K562 (cell line): ENCODE measurements around the gene BLOC1S3. TPM values are rescaled to one million over a fixed set of nuclear protein-coding genes. Genes with fewer than 3 reads are reported as not detected.
A peak's percentile ranks its signal among the peaks of the same experiment; 100 is the strongest.

Experiments
- BCOR ChIP-seq: fragments of 450-650 bp; IDR thresholded peaks from 2 replicates; pipeline ENCODE4 v1.6.1; 2016
- CSDE1 ChIP-seq, 2 experiments: fragments of 450-650 bp; IDR thresholded peaks; 2 replicates each; pipeline ENCODE4 v1.6.1; 2016; ENCODE audit warnings: mild to moderate bottlenecking in 1 of 2
- ESRRA ChIP-seq: fragments of 450-650 bp; IDR thresholded peaks from 2 replicates; pipeline ENCODE4 v1.6.1; 2014; ENCODE audit warnings: low read depth, mild to moderate bottlenecking, moderate library complexity, borderline replicate concordance
- ETV5 ChIP-seq: sonication (generic); formaldehyde crosslinking; IDR thresholded peaks from 2 replicates; pipeline ENCODE4 v1.4.0; 2020; ENCODE audit warnings: low read depth, mild to moderate bottlenecking, missing genetic modification reagents
- GATAD2B ChIP-seq: fragments of 450-650 bp; IDR thresholded peaks from 2 replicates; pipeline ENCODE4 v1.6.1; 2017; ENCODE audit warnings: mild to moderate bottlenecking, borderline replicate concordance
- HMG20B ChIP-seq: fragments of 250-450 bp; sonication (Bioruptor Pico); IDR thresholded peaks from 2 replicates; pipeline ENCODE4 v1.5.0; 2021; ENCODE audit warnings: mild to moderate bottlenecking
- HNRNPL ChIP-seq: fragments of 200-400 bp; formaldehyde crosslinking; IDR thresholded peaks from 2 replicates; pipeline ENCODE4 v1.6.1; 2017; ENCODE audit warnings: low read depth, mild to moderate bottlenecking, low read length
- JUN ChIP-seq, 2 experiments: sonication (generic) in 1 of 2; formaldehyde crosslinking in 1 of 2; IDR thresholded peaks; 2 replicates each; pipeline versions ENCODE4 v1.6.1 to v1.8.0; 2012 to 2022; ENCODE audit warnings: borderline replicate concordance in 2 of 2, mild to moderate bottlenecking in 2 of 2, improper control_type of control experiment in 1 of 2, low read depth in 1 of 2, low read length in 1 of 2, missing genetic modification reagents in 1 of 2
- KDM5B ChIP-seq: fragments of 200-600 bp; sonication (generic); IDR thresholded peaks from 2 replicates; pipeline ENCODE4 v1.6.1; 2012; ENCODE audit warnings: low read depth, mild to moderate bottlenecking, moderate library complexity, low read length, control low read depth, inconsistent platforms; ENCODE audit not compliant: insufficient replicate concordance
- MBD2 ChIP-seq: sonication (generic); IDR thresholded peaks from 2 replicates; pipeline ENCODE4 v1.6.1; 2016; ENCODE audit warnings: low read depth, borderline replicate concordance
- MCM2 ChIP-seq: fragments of 450-650 bp; IDR thresholded peaks from 2 replicates; pipeline ENCODE4 v1.6.1; 2017; ENCODE audit warnings: low read depth, mild to moderate bottlenecking
- NR2C1 ChIP-seq, 2 experiments: fragments of 450-650 bp; IDR thresholded peaks; 2 replicates each; pipeline ENCODE4 v1.6.1; 2017; ENCODE audit warnings: mild to moderate bottlenecking in 2 of 2, antibody characterized with exemption in 1 of 2, inconsistent platforms in 1 of 2, missing compliant biosample characterization in 1 of 2, missing genetic modification characterization in 1 of 2
- PHF21A ChIP-seq: fragments of 450-650 bp; IDR thresholded peaks from 2 replicates; pipeline ENCODE4 v1.6.1; 2017; ENCODE audit warnings: low read depth, borderline replicate concordance
- ZNF165 ChIP-seq: fragments of 250-450 bp; sonication (Bioruptor Pico); IDR thresholded peaks from 2 replicates; pipeline ENCODE4 v1.4.0; 2020; ENCODE audit warnings: borderline replicate concordance
- ZNF174 ChIP-seq: fragments of 250-450 bp; sonication (Bioruptor Pico); IDR thresholded peaks from 2 replicates; pipeline ENCODE4 v1.4.0; 2020; ENCODE audit warnings: mild to moderate bottlenecking
- ZNF584 ChIP-seq: fragments of 200-800 bp; sonication (Bioruptor generic); IDR thresholded peaks from 2 replicates; pipeline ENCODE4 v1.6.1; 2016; ENCODE audit warnings: low read depth, mild to moderate bottlenecking, missing genetic modification characterization, missing compliant biosample characterization
- ZNF764 ChIP-seq: fragments of 250-450 bp; sonication (Bioruptor Pico); IDR thresholded peaks from 2 replicates; pipeline ENCODE4 v1.4.0; 2020; ENCODE audit warnings: low read depth, mild to moderate bottlenecking, moderate library complexity
- polyA plus RNA-seq, 8 experiments: library from polyadenylated mRNA; depleted of rRNA in 4 of 8; stranded (reverse) in 5 of 8; unstranded in 3 of 8; fragments of >200 nt; fragmentation: Nextera tagmentation in 2 of 8; fragmentation: Illumina TruSeq in 1 of 8; extraction: Ambion mirVana in 2 of 8; extraction: Trizol in 1 of 8; gene quantifications; 2 replicates each; pipeline versions ENCODE4 v1.2.1 to v1.2.3, GENCODE V29; 2011 to 2014; ENCODE audit warnings: inconsistent platforms in 1 of 8, missing spikeins in 1 of 8
- total RNA-seq, 7 experiments: library from RNA; depleted of rRNA in 6 of 7; stranded (reverse); fragments of >200 nt in 6 of 7; fragmentation: Illumina TruSeq in 2 of 7; extraction: Trizol in 2 of 7; gene quantifications; 2 replicates each; pipeline versions ENCODE4 v1.2.1 to v1.2.3, GENCODE V29; 2011 to 2021; ENCODE audit warnings: low replicate concordance in 1 of 7
- TF ChIP-seq, protein P1 (sequence below): fragments of 250-450 bp; sonication (Bioruptor Pico); IDR thresholded peaks from 2 replicates; pipeline ENCODE4 v1.8.0; 2021; ENCODE audit warnings: borderline replicate concordance, mild to moderate bottlenecking, moderate library complexity; ENCODE audit not compliant: poor library complexity, severe bottlenecking
- TF ChIP-seq, protein P2 (sequence below): fragments of 450-650 bp; IDR thresholded peaks from 2 replicates; pipeline ENCODE4 v1.7.0; 2016; ENCODE audit warnings: borderline replicate concordance
- TF ChIP-seq, protein P3 (sequence below): sonication (generic); formaldehyde crosslinking; IDR thresholded peaks from 2 replicates; pipeline ENCODE4 v1.5.0; 2020; ENCODE audit warnings: missing genetic modification reagents
- TF ChIP-seq, protein P4 (sequence below): fragments of 250-450 bp; sonication (Bioruptor Pico); IDR thresholded peaks from 2 replicates; pipeline ENCODE4 v1.8.0; 2021; ENCODE audit warnings: mild to moderate bottlenecking, moderate library complexity

BLOC1S3 gene
- total and polyA plus RNA-seq, 9 of the 15 experiments (the other 6 are each of a cell fraction or from before 2014, with no cell fraction given): 3.9 to 20.2 (median 10.4) TPM

DNA sequence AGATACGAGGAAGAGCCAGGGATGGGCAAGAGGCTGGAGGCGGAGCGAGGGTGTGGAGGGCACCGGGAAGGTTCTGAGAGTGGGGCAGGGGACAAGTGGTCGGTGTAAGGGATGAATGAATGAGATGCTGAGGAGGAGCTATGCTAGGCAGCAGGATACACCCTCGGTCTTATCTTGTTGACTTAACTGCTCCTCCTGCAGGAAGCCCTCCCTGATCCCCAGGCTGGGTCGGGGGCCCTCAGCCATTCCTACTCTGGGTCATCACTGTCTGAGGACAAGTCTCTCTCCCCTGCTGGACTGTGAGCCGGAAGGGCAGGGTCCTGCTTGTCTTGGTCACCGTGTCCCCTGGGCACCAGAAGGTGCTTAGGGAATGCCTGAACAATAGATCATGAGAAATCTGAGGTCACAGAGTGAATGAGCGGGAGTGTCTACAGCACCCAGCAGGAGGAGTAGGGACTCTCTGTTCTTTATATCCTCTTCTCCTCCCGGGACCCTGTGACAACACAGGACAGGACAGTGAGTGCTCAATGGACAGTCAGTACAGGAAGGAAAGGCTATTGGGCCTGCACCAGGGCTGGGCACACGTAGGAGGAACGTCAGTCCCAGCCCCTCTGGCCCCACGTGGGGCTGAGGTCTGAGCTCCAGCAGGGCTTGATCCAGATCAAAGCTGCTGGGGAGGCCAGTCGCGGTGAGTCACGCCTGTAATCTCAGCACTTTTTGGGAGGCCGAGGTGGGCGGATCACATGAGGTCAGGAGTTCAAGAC lies 24.3 kb upstream of the BLOC1S3 start (continued):
- no peak for TF ChIP-seq GATAD2B
- TF ChIP-seq ZNF174 (CRISPR knock-in tag): no peak
- TF ChIP-seq KDM5B: no peak
- TF ChIP-seq HNRNPL: no peak
- TF ChIP-seq ETV5 (CRISPR knock-in tag): no peak
- no peak for TF ChIP-seq CSDE1 (IDR thresholded peaks at IDR 0.05)
- peak; percentile 86 for TF ChIP-seq JUN (IDR thresholded peaks at IDR 0.05; ENCODE audit: borderline replicate concordance, low read depth, low read length)
- TF ChIP-seq JUN (CRISPR knock-in tag; IDR thresholded peaks at IDR 0.05; ENCODE audit: borderline replicate concordance): no peak
- TF ChIP-seq, protein P1, sequence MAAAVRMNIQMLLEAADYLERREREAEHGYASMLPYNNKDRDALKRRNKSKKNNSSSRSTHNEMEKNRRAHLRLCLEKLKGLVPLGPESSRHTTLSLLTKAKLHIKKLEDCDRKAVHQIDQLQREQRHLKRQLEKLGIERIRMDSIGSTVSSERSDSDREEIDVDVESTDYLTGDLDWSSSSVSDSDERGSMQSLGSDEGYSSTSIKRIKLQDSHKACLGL (CRISPR knock-in tag): no peak
- TF ChIP-seq, protein P2, sequence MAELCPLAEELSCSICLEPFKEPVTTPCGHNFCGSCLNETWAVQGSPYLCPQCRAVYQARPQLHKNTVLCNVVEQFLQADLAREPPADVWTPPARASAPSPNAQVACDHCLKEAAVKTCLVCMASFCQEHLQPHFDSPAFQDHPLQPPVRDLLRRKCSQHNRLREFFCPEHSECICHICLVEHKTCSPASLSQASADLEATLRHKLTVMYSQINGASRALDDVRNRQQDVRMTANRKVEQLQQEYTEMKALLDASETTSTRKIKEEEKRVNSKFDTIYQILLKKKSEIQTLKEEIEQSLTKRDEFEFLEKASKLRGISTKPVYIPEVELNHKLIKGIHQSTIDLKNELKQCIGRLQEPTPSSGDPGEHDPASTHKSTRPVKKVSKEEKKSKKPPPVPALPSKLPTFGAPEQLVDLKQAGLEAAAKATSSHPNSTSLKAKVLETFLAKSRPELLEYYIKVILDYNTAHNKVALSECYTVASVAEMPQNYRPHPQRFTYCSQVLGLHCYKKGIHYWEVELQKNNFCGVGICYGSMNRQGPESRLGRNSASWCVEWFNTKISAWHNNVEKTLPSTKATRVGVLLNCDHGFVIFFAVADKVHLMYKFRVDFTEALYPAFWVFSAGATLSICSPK: no peak
- peak; percentile 85; the same call in 1 of the 2 replicates for TF ChIP-seq PHF21A
- TF ChIP-seq BCOR: peak; percentile 81
- TF ChIP-seq ESRRA: peak; percentile 37; the same call in 1 of the 2 replicates
- no peak for TF ChIP-seq ZNF764 (CRISPR knock-in tag)
- TF ChIP-seq ZNF165: no peak
- TF ChIP-seq NR2C1 (IDR thresholded peaks at IDR 0.05): no peak; the same call in 1 of the 2 replicates
- peak; percentile 81 for TF ChIP-seq NR2C1 (tag; IDR thresholded peaks at IDR 0.05)
- TF ChIP-seq MBD2: no peak; the same call in 1 of the 2 replicates
- TF ChIP-seq, protein P3, sequence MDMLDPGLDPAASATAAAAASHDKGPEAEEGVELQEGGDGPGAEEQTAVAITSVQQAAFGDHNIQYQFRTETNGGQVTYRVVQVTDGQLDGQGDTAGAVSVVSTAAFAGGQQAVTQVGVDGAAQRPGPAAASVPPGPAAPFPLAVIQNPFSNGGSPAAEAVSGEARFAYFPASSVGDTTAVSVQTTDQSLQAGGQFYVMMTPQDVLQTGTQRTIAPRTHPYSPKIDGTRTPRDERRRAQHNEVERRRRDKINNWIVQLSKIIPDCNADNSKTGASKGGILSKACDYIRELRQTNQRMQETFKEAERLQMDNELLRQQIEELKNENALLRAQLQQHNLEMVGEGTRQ (CRISPR knock-in tag): peak; percentile 86
- no peak for TF ChIP-seq MCM2
- no peak for TF ChIP-seq HMG20B (CRISPR knock-in tag)
- TF ChIP-seq ZNF584 (CRISPR knock-in tag): no peak
- TF ChIP-seq, protein P4, sequence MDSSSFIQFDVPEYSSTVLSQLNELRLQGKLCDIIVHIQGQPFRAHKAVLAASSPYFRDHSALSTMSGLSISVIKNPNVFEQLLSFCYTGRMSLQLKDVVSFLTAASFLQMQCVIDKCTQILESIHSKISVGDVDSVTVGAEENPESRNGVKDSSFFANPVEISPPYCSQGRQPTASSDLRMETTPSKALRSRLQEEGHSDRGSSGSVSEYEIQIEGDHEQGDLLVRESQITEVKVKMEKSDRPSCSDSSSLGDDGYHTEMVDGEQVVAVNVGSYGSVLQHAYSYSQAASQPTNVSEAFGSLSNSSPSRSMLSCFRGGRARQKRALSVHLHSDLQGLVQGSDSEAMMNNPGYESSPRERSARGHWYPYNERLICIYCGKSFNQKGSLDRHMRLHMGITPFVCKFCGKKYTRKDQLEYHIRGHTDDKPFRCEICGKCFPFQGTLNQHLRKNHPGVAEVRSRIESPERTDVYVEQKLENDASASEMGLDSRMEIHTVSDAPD: no peak
